ENCODE measurements around the gene TSPAN18. TPM values are rescaled to one million over a fixed set of nuclear protein-coding genes. Genes with fewer than 3 reads are reported as not detected.

The TSPAN18 gene
- total and polyA plus RNA-seq, 10 of the 15 experiments (the other 5 are each of a cell fraction or from before 2014, with no cell fraction given): 0.02 to 0.77 (median 0.13) TPM; not detected in 1

GRCh38 chr11:44782478-44782877, 55.7 kb downstream of the TSPAN18 start:
- ChIA-PET POLR2A (interaction anchor here (0.6 kb wide), 1 partner anchor 513 kb away, joined by 4 read pairs; no protein-coding TSS in a partner anchor), SMC1A (ENCODE audit: uncharacterized antibody, unreplicated experiment) (interaction anchor here (1.1 kb wide), 1 partner anchor 109 kb away, joined by 3 read pairs; no protein-coding TSS in a partner anchor), RAD21 (ENCODE audit: unreplicated experiment) (no interaction called here), CTCF (interaction anchor here (1.5 kb wide), 1 partner anchor 9 kb away, joined by 5 read pairs; no protein-coding TSS in a partner anchor)
- Histone ChIP-seq H3K4me2 (ENCODE audit: control insufficient read depth, insufficient read depth) (no peak overlapping the region), H3K36me3 (ENCODE audit: control insufficient read depth in 2 of 2, insufficient read depth in 2 of 2, low read length in 1 of 2) (no peaks in the 10 kb centered on the region), H3K27ac (ENCODE audit: control insufficient read depth, insufficient read depth) (no peak overlapping the region), H3K79me2 (ENCODE audit: control insufficient read depth, insufficient read depth, low read length) (no peaks in the 10 kb centered on the region), H4K20me1 (ENCODE audit: control insufficient read depth, insufficient read depth) (no peaks in the 10 kb centered on the region), H3K4me3 (no peak overlapping the region), H3K9me3 (replicated peaks; ENCODE audit: control insufficient read depth, insufficient read depth, low read length) (no peaks in the 10 kb centered on the region), H3K9ac (ENCODE audit: control insufficient read depth, insufficient read depth, low read length) (no peak overlapping the region), H3K27me3 (replicated peaks in 1 of 2; ENCODE audit: control insufficient read depth in 2 of 2, insufficient read depth in 2 of 2, low read length in 1 of 2) (no peaks in the 10 kb centered on the region; a peak in 1 of 4 replicates), H3K4me1 (ENCODE audit: control insufficient read depth, insufficient read depth, low read length) (no peaks in the 10 kb centered on the region), H2AFZ (ENCODE audit: control insufficient read depth, low read depth, low read length) (no peak overlapping the region)
- in situ Hi-C loops (cut with MboI): no loop called here
- intact Hi-C loops (cut with micrococcal nuclease; ENCODE audit: unreplicated experiment): no loop called here
- 0% methylated on average over 3 of the region's 4 CpGs for WGBS (ENCODE audit: insufficient coverage, insufficient replicate concordance, low lambda C conversion rate, missing lambda C conversion rate)
- ATAC-seq: peak; percentile 33
- FAIRE-seq: no peak
- no peak for DNase-seq (ENCODE audit: low read depth, low spot score)
- no TSS peak for BruUV-seq (replicated peaks)
- TF ChIP-seq CTCF (IDR thresholded peaks at IDR 0.05 in 2 of 3, conservative IDR thresholded peaks at IDR 0.05 in 1 of 3; ENCODE audit: control insufficient read depth in 2 of 3, extremely low read depth in 1 of 3, insufficient read depth in 1 of 3, low read depth in 3 of 3, low read length in 3 of 3) (no peak), CBX3 (IDR thresholded peaks at IDR 0.05; ENCODE audit: borderline replicate concordance, low read depth) (no peak), CREB1 (IDR thresholded peaks at IDR 0.05; ENCODE audit: low read depth) (no peak), HDAC6 (IDR thresholded peaks at IDR 0.05; ENCODE audit: unreplicated experiment) (no peak), BCL11A (IDR thresholded peaks at IDR 0.05; ENCODE audit: low read depth, low read length) (peak; percentile 50; the same call in 1 of the 2 replicates), SPI1 (IDR thresholded peaks at IDR 0.05; ENCODE audit: borderline replicate concordance, insufficient read depth, low read depth, low read length) (0 out of 2 replicates have a peak, but pooled peaks have one; percentile 18), RUNX3 (IDR thresholded peaks at IDR 0.05; ENCODE audit: low read length) (0 out of 2 replicates have a peak, but pooled peaks have one; percentile 13), SUZ12 (IDR thresholded peaks at IDR 0.05; ENCODE audit: unreplicated experiment) (no peak), CBX5 (IDR thresholded peaks at IDR 0.05; ENCODE audit: low read depth) (0 out of 2 replicates have a peak, but pooled peaks have one; percentile 28), FOXK2 (IDR thresholded peaks at IDR 0.05) (no peak), NKRF (conservative IDR thresholded peaks at IDR 0.05) (no peak), MXI1 (IDR thresholded peaks at IDR 0.05; ENCODE audit: low read depth, low read length) (no peak), IRF4 (IDR thresholded peaks at IDR 0.05; ENCODE audit: low read depth, low read length) (peak; percentile 58; the same call in 1 of the 2 replicates), BCL3 (IDR thresholded peaks at IDR 0.05; ENCODE audit: borderline replicate concordance, insufficient read depth, low read depth, low read length, poor library complexity, severe bottlenecking) (no peak), HDGF (IDR thresholded peaks at IDR 0.05) (no peak), ATF2 (IDR thresholded peaks at IDR 0.05; ENCODE audit: low read length) (no peak), NFIC (IDR thresholded peaks at IDR 0.05; ENCODE audit: low read depth, low read length) (0 out of 2 replicates have a peak, but pooled peaks have one; percentile 21), STAT1 (conservative IDR thresholded peaks at IDR 0.05) (no peak), SP1 (IDR thresholded peaks at IDR 0.05; ENCODE audit: low read depth, low read length) (no peak)
